Breast epithelium (tissue), 3 donors: Measurements from ENCODE around the gene MOG.

Experiments
- CTCF ChIP-seq, 3 donors: fragments of 450-650 bp; IDR thresholded peaks; one replicate each; pipeline ENCODE4 v1.5.1; 2016 to 2017; ENCODE audit warnings: antibody characterized with exemption in 3 of 3, mild to moderate bottlenecking in 3 of 3, moderate library complexity in 3 of 3
- POLR2A ChIP-seq: fragments of 450-650 bp; IDR thresholded peaks from one replicate; pipeline ENCODE4 v1.6.1; 2016; ENCODE audit warnings: antibody characterized with exemption, mild to moderate bottlenecking, moderate library complexity

- no peak for TF ChIP-seq POLR2A
- TF ChIP-seq CTCF (IDR thresholded peaks at IDR 0.05) = no peak
Observed at GRCh38 chr6:29681811-29682210, 24.9 kb downstream of the MOG start.
